ENCODE measurements around the gene TMPRSS9. TPM values are rescaled to one million over a fixed set of nuclear protein-coding genes. Genes with fewer than 3 reads are reported as not detected.

The TMPRSS9 gene
- total and polyA plus RNA-seq, 11 donors: 0.09 to 0.19 TPM; not detected in 9

GRCh38 chr19:2321565-2322283, 38.3 kb upstream of the TMPRSS9 start:
- no peak overlapping the region for H3K27ac ChIP-seq
- no peaks in the 10 kb centered on the region for H3K27me3 ChIP-seq
- peaks cover 0 to 13% (median 7%) of the 10 kb centered on the region in 12 donors for H3K4me1 ChIP-seq
- 87 to 93% (median 89%) methylated on average over 16 to 39 of the region's 39 CpGs for WGBS, 4 donors
- TF ChIP-seq CTCF (IDR thresholded peaks at IDR 0.05) (no peak), POLR2A (IDR thresholded peaks at IDR 0.05) (no peak)
- ATAC-seq (no peak), DNase-seq (no peak)
- no peaks in the 10 kb centered on the region for H3K9me3 ChIP-seq
- H3K36me3 ChIP-seq: peaks cover 0 to 48% (median 14%) of the 10 kb centered on the region in 9 donors
- intact Hi-C loops (cut with DNase I): loop anchor here in 1 of 10 donors (2.0 kb wide), 1 partner anchor 63 kb away; no protein-coding TSS in a partner anchor
- H3K4me3 ChIP-seq: no peak overlapping the region

DNA sequence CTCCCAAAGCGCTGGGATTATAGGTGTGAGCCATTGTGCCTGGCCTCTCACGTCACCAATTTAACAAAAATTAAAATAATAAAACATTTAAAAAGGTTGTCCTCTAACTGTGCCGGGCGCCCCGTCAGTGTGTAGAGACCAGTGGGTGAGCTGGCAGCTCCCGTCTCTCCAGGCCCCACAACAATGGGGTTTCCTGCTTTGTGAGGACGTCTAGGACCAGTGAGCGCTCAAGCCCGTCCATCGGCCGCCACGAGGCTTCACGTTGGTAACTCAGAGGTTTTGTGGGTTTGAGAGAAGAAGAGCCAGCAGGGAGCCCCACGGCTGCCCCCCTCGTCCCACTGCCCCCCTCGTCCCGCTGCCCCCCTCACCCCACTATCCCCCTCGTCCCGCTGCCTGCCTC, 36.4 kb upstream of the TMPRSS9 start:
- WGBS, 4 donors: 93 to 95% (median 93%) methylated on average over 18 to 19 of the region's 19 CpGs

GRCh38 chr19:2324220-2324948, 35.7 kb upstream of the TMPRSS9 start:
- Histone ChIP-seq H3K27me3 (no peaks in the 10 kb centered on the region), H3K36me3 (peaks cover 0 to 48% (median 14%) of the 10 kb centered on the region in 9 donors), H3K4me1 (peaks cover 1 to 23% (median 16%) of the 10 kb centered on the region in 12 donors), H3K27ac (no peak overlapping the region), H3K4me3 (no peak overlapping the region), H3K9me3 (no peaks in the 10 kb centered on the region)
- WGBS, 4 donors: 88 to 92% (median 89%) methylated on average over 28 to 34 of the region's 34 CpGs
- DNase-seq: no peak
- intact Hi-C loops (cut with DNase I): no loop called here
- TF ChIP-seq CTCF (IDR thresholded peaks at IDR 0.05) (no peak), POLR2A (IDR thresholded peaks at IDR 0.05) (no peak)
- no peak for ATAC-seq

More for the DNA sequence above, 36.4 kb upstream of the TMPRSS9 start:
- H3K27ac ChIP-seq: no peak overlapping the region
- no peak overlapping the region for H3K4me3 ChIP-seq
- H3K9me3 ChIP-seq: no peaks in the 10 kb centered on the region
- ATAC-seq: no peak
- H3K36me3 ChIP-seq: peaks cover 0 to 48% (median 14%) of the 10 kb centered on the region in 9 donors
- H3K4me1 ChIP-seq: peaks cover 0 to 17% (median 12%) of the 10 kb centered on the region in 12 donors
- no peaks in the 10 kb centered on the region for H3K27me3 ChIP-seq
- intact Hi-C loops (cut with DNase I): no loop called here
- no peak for DNase-seq
- TF ChIP-seq POLR2A (IDR thresholded peaks at IDR 0.05) (no peak), CTCF (IDR thresholded peaks at IDR 0.05) (no peak)

Data from heart left ventricle (tissue), 16 donors.